Panc1 (cell line): ENCODE measurements around the gene EPDR1. TPM values are rescaled to one million over a fixed set of nuclear protein-coding genes. Genes with fewer than 3 reads are reported as not detected.
"Not testable (repeated sequence)": the region's sequence is repeated elsewhere in the genome, so short reads cannot be mapped to it uniquely, and the experiment has no call there.

Experiments
- ATAC-seq: fragments of 200-7000 bp; cut with Tn5 transposase; 2 replicates; pipeline ENCODE4 v1.9.1; 2020; ENCODE audit warnings: mild to moderate bottlenecking, moderate library complexity
- BruUV-seq: library from RNA; stranded (reverse); fragments of 400-500 nt; replicated peaks from 2 replicates; lab custom pipeline; 2021; lab: Mats Ljungman, UMichigan
- CTCF ChIA-PET: fragments of 300-600 bp; sonication (Branson Sonifier 250); formaldehyde crosslinking; loops from one replicate; lab custom pipeline; 2022; ENCODE audit warnings: antibody characterized with exemption; lab: Charles Lee
- POLR2A ChIA-PET: fragments of 300-600 bp; sonication (Branson Sonifier 250); formaldehyde crosslinking; loops from one replicate; lab custom pipeline; 2022; ENCODE audit warnings: antibody characterized with exemption; lab: Charles Lee
- DNase-seq: peaks from one replicate; pipeline ENCODE4 v3.0.0-alpha.2; 2010; ENCODE audit warnings: low read depth, low spot score
- H3K27ac ChIP-seq: 2 replicates; pipeline ENCODE4 v1.5.1; 2011; ENCODE audit warnings: mild to moderate bottlenecking, low read length, inconsistent platforms
- H3K27me3 ChIP-seq: fragments of 200-500 bp; sonication (Bioruptor generic); 2 replicates; pipeline ENCODE4 v1.6.0; 2014; ENCODE audit warnings: low read length, inconsistent platforms; ENCODE audit not compliant: control insufficient read depth, insufficient read depth
- H3K36me3 ChIP-seq: fragments of 200-500 bp; sonication (Bioruptor generic); 2 replicates; pipeline ENCODE4 v1.5.1; 2014; ENCODE audit warnings: inconsistent platforms, mild to moderate bottlenecking, low read length, moderate library complexity; ENCODE audit not compliant: control insufficient read depth, insufficient read depth
- H3K4me1 ChIP-seq: 2 replicates; pipeline ENCODE4 v1.5.1; 2011; ENCODE audit warnings: inconsistent platforms, mild to moderate bottlenecking, low read length, moderate library complexity; ENCODE audit not compliant: control insufficient read depth, insufficient read depth
- H3K4me3 ChIP-seq, 2 experiments: 2 replicates each; pipeline ENCODE4 v1.5.1; 2011 to 2012; ENCODE audit warnings: low read depth in 2 of 2, low read length in 2 of 2, mild to moderate bottlenecking in 2 of 2, inconsistent platforms in 1 of 2, moderate library complexity in 1 of 2
- H3K9me3 ChIP-seq: fragments of 200-500 bp; sonication (Bioruptor generic); 2 replicates; pipeline ENCODE4 v1.5.1; 2014; ENCODE audit warnings: low read depth, mild to moderate bottlenecking, inconsistent platforms, low read length, moderate library complexity; ENCODE audit not compliant: control insufficient read depth, insufficient read depth
- CTCF ChIP-seq: fragments of 450-650 bp; IDR thresholded peaks from 2 replicates; pipeline ENCODE4 v1.5.1; 2017; ENCODE audit warnings: mild to moderate bottlenecking
- POLR2AphosphoS5 ChIP-seq: IDR thresholded peaks from 2 replicates; pipeline ENCODE4 v1.6.1; 2012; ENCODE audit warnings: mild to moderate bottlenecking, low read depth, low read length, moderate library complexity
- REST ChIP-seq, 2 experiments: IDR thresholded peaks; 2 replicates each; pipeline ENCODE4 v1.6.1; 2011 to 2012; ENCODE audit warnings: low read depth in 2 of 2, control low read depth in 1 of 2, low read length in 1 of 2, mild to moderate bottlenecking in 1 of 2, moderate library complexity in 1 of 2; ENCODE audit not compliant: insufficient read depth in 1 of 2
- SIN3A ChIP-seq: IDR thresholded peaks from 2 replicates; pipeline ENCODE4 v1.6.1; 2012; ENCODE audit warnings: low read depth, mild to moderate bottlenecking, low read length, moderate library complexity, borderline replicate concordance; ENCODE audit not compliant: insufficient read depth
- TCF7L2 ChIP-seq: IDR thresholded peaks from 2 replicates; pipeline ENCODE4 v1.6.1; 2011; ENCODE audit warnings: mild to moderate bottlenecking, low read depth, low read length, inconsistent platforms
- in situ Hi-C: cut with HindIII; loops from 2 replicates; pipeline ENCODE4 v1.10.0; 2016; ENCODE audit warnings: low sequenced_read_pairs, low pct_unique_long_range_greater_than_20kb
- intact Hi-C: fragments of 100-400 bp; cut with micrococcal nuclease; formaldehyde crosslinking; loops from one replicate; pipeline ENCODE4 v1.10.0; 2022; ENCODE audit not compliant: unreplicated experiment
- total RNA-seq: library from RNA; stranded (reverse); gene quantifications from one replicate; pipeline ENCODE4 v1.2.1, GENCODE V29; 2021; ENCODE audit not compliant: unreplicated experiment

EPDR1 gene
- total RNA-seq, 1 experiment from 2014 or later: 86.6 TPM

GRCh38 chr7:37947138-37947940, 26.9 kb downstream of the EPDR1 start:
- CTCF ChIA-PET: no interaction called here
- POLR2A ChIA-PET: no interaction called here
- intact Hi-C loops: no loop called here
- in situ Hi-C loops: no loop called here
- no peaks in the 10 kb centered on the region for H3K9me3 ChIP-seq
- TF ChIP-seq POLR2AphosphoS5: no peak
- TF ChIP-seq CTCF: no peak
- ATAC-seq: no peak
- H3K36me3 ChIP-seq: no peaks in the 10 kb centered on the region
- DNase-seq: no peak
- H3K27ac ChIP-seq: no peak overlapping the region
- no TSS peak for BruUV-seq
- H3K4me1 ChIP-seq: peaks cover 26% of the 10 kb centered on the region
- no peaks in the 10 kb centered on the region for H3K27me3 ChIP-seq
- H3K4me3 ChIP-seq: no peak overlapping the region

GRCh38 chr7:37947941-37948210, 27.4 kb downstream of the EPDR1 start:
- intact Hi-C loops (no loop called here), in situ Hi-C loops (no loop called here)
- ChIA-PET POLR2A (no interaction called here), CTCF (no interaction called here)
- no peak overlapping the region for H3K4me3 ChIP-seq
- ATAC-seq (no peak), DNase-seq (no peak)
- no peak for TF ChIP-seq POLR2AphosphoS5
- TF ChIP-seq SIN3A: no peak
- TF ChIP-seq TCF7L2: no peak
- H3K27me3 ChIP-seq: no peaks in the 10 kb centered on the region
- H3K9me3 ChIP-seq: no peaks in the 10 kb centered on the region
- H3K27ac ChIP-seq: no peak overlapping the region
- H3K36me3 ChIP-seq: no peaks in the 10 kb centered on the region
- BruUV-seq: no TSS peak
- peaks cover 21% of the 10 kb centered on the region for H3K4me1 ChIP-seq

GRCh38 chr7:37952240-37952639, 31.8 kb downstream of the EPDR1 start:
- POLR2A ChIA-PET: no interaction called here
- no peaks in the 10 kb centered on the region for H3K4me1 ChIP-seq
- ATAC-seq: no peak
- no TSS peak for BruUV-seq
- no peaks in the 10 kb centered on the region for H3K27me3 ChIP-seq
- CTCF ChIA-PET: interaction anchor here (0.7 kb wide), 1 partner anchor 35 kb away, joined by 4 read pairs; the partner anchor contains the start of gene SFRP4
- in situ Hi-C loops (no loop called here), intact Hi-C loops (no loop called here)
- H3K9me3 ChIP-seq: no peaks in the 10 kb centered on the region
- no peak for DNase-seq
- H3K4me3 ChIP-seq: no peak overlapping the region
- no peaks in the 10 kb centered on the region for H3K36me3 ChIP-seq
- TF ChIP-seq TCF7L2: no peak
- no peak for TF ChIP-seq REST (IDR thresholded peaks at IDR 0.05; ENCODE audit: insufficient read depth in 1 of 2, low read depth in 2 of 2, low read length in 1 of 2)
- no peak for TF ChIP-seq POLR2AphosphoS5
- H3K27ac ChIP-seq: no peak overlapping the region

- CTCF ChIA-PET: interaction anchor here (1.5 kb wide), 1 partner anchor 381 kb away, joined by 4 read pairs; no protein-coding TSS in a partner anchor
- in situ Hi-C loops, H3K4me1 ChIP-seq, H3K9me3 ChIP-seq, BruUV-seq, H3K36me3 ChIP-seq, H3K27me3 ChIP-seq, DNase-seq, POLR2A ChIA-PET, intact Hi-C loops, H3K4me3 ChIP-seq, H3K27ac ChIP-seq, ATAC-seq: not testable (repeated sequence)
Measured at GRCh38 chr7:37954217-37954616, 33.8 kb downstream of the EPDR1 start.
